Measurements from ENCODE around the gene CSAG3. TPM values are rescaled to one million over a fixed set of nuclear protein-coding genes. Genes with fewer than 3 reads are reported as not detected.
"Not testable (repeated sequence)": the region's sequence is repeated elsewhere in the genome, so short reads cannot be mapped to it uniquely, and the experiment has no call there.

Gene CSAG3
- total RNA-seq, 2 donors from 2014 or later = not detected

DNA sequence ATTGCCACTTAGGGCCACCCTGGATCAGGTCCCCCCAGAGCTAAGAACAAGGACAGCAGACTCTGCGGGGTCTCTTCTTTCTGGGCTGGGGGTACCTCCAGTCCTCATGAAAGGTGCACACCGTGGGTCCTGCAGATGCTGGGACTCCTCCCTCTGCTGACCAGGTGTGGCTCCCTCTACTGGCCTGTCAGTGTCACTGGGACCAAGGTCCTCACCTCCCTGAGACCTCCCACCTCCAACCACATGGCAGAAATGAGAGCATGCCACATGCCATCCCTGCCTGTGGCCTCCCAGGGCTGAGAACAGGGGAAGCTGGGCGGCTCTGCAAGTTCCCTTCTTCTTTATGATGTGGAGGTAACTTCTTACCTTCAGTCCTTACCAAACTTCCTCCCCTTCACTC, 28.0 kb downstream of the CSAG3 start:
- DNase-seq (ENCODE audit: low spot score); intact Hi-C loops (cut with DNase I): not testable (repeated sequence)

DNA sequence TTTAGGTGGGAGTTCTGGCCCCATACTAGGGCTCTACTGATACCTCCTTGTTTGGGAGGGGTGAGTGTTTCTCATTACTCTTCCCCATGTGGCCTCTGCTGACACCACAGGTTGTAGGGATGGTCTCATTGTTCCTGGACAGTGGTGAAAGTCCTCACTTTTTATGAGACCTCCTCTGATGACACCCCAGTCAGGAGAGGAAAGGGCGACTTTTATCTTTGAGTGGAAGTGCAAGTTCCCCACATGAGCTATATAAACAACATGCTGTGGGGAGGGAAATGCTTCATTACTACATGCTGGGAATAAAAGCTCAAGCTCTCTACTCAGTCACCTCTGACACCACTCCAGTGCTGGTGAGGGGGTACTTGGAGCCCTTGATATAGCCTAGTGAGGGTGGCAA, 39.9 kb downstream of the CSAG3 start:
- no peak for DNase-seq (ENCODE audit: low spot score)
- intact Hi-C loops (cut with DNase I) = no loop called here

DNA sequence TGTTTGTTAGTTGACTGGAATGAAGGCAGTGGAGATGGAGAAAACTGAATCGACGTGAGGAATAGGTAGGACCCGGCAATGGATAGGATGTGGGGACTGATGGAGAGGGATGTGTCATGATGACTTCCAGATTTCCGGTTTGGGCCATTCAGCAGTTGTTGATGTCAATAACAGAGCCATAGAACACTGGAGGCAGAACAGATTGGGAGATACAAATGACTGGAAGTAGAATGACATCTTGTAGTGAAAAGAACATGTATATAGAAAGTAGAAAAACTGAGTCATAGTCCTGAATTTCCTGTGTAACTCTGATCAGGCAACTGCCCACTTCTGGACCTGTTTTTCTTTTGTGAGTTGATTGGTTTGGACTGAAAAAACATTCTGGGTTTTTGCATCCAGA, 47.0 kb downstream of the CSAG3 start:
- intact Hi-C loops (cut with DNase I) = no loop called here
- no peak for DNase-seq (ENCODE audit: low spot score)

Other genes starting within 250 kb of the CSAG3 start
- not detected for gene GABRQ, start 121.3 kb upstream of the CSAG3 start, total RNA-seq
- gene MAGEA3, start 60.4 kb upstream of the CSAG3 start, total RNA-seq = not detected
- not detected for gene CSAG2, start 49.9 kb upstream of the CSAG3 start, total RNA-seq
- gene MAGEA2B, start 44.6 kb upstream of the CSAG3 start, total RNA-seq = not detected
- not detected for gene CSAG1, start 25.5 kb upstream of the CSAG3 start, total RNA-seq
- gene MAGEA12, start 25.5 kb upstream of the CSAG3 start, total RNA-seq = not detected
- not detected for gene MAGEA2, start 5.4 kb upstream of the CSAG3 start, total RNA-seq
- gene MAGEA6, start 10.5 kb downstream of the CSAG3 start, total RNA-seq = not detected
- 10 to 100 TPM; 27.9 to 33.1 TPM for gene CETN2, start 71.5 kb downstream of the CSAG3 start, total RNA-seq
- gene NSDHL, start 71.8 kb downstream of the CSAG3 start, total RNA-seq = 10 to 100 TPM in 1 of 2 donors, 1 to 10 TPM in 1; 9.4 to 10.7 TPM
- gene ZNF185, start 138.8 kb downstream of the CSAG3 start, total RNA-seq = 1 to 10 TPM; 2.8 to 7.9 TPM
- gene PNMA5, start 234.9 kb downstream of the CSAG3 start, total RNA-seq = not detected